ENCODE data around the gene ELMOD1.

The ELMOD1 gene

GRCh38 chr11:107581147-107581546 is 9.8 kb upstream of the ELMOD1 start:
- no peak for DNase-seq (ENCODE audit: low spot score)
- TF ChIP-seq CTCF (IDR thresholded peaks at IDR 0.05; ENCODE audit: extremely low read depth, insufficient read depth, missing control alignments), result no peak
- in situ Hi-C loops (cut with MboI; ENCODE audit: low pct_unique_long_range_greater_than_20kb, low sequenced_read_pairs, unreplicated experiment), result no loop called here

DNA sequence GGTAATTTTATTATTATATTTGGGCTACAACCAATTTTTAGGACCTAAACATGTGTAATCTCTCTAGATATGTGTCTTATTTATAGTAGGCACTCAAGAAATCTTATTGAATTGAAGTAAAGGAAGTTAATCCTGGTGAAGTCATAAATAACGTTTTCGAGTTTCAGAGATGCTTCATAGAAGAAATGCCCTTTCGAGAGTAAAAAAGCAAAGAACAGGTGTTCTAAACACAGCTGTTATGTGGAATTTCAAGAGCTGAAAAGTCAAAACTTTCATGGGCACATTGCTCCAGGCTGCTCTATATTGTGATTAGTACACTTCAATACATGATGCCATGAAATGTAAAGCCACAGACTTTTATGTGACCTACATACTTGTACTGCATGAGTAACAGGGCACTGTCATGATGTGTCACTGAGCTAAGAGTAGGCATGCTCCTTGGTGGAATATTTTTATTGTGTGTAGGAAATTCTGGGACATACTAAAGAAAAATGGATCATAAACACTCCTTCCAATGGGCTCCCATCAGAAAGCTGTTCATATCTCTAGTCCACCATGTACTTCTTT is 7.2 kb upstream of the ELMOD1 start:
- in situ Hi-C loops (cut with MboI; ENCODE audit: low pct_unique_long_range_greater_than_20kb, low sequenced_read_pairs, unreplicated experiment), result no loop called here
- TF ChIP-seq CTCF (IDR thresholded peaks at IDR 0.05; ENCODE audit: extremely low read depth, insufficient read depth, missing control alignments), result no peak
- no peak for DNase-seq (ENCODE audit: low spot score)

GRCh38 chr11:107587306-107587979 is 3.5 kb upstream of the ELMOD1 start:
- in situ Hi-C loops (cut with MboI; ENCODE audit: low pct_unique_long_range_greater_than_20kb, low sequenced_read_pairs, unreplicated experiment), result no loop called here

GRCh38 chr11:107591378-107592230 is 657 bp downstream of the ELMOD1 start:
- DNase-seq (ENCODE audit: low spot score), result peak; percentile 54
- TF ChIP-seq CTCF (IDR thresholded peaks at IDR 0.05; ENCODE audit: extremely low read depth, insufficient read depth, missing control alignments), result no peak
- in situ Hi-C loops (cut with MboI; ENCODE audit: low pct_unique_long_range_greater_than_20kb, low sequenced_read_pairs, unreplicated experiment), result no loop called here

More at GRCh38 chr11:107587306-107587979, 3.5 kb upstream of the ELMOD1 start:
- no peak for DNase-seq (ENCODE audit: low spot score)
- TF ChIP-seq CTCF (IDR thresholded peaks at IDR 0.05; ENCODE audit: extremely low read depth, insufficient read depth, missing control alignments), result no peak

DNA sequence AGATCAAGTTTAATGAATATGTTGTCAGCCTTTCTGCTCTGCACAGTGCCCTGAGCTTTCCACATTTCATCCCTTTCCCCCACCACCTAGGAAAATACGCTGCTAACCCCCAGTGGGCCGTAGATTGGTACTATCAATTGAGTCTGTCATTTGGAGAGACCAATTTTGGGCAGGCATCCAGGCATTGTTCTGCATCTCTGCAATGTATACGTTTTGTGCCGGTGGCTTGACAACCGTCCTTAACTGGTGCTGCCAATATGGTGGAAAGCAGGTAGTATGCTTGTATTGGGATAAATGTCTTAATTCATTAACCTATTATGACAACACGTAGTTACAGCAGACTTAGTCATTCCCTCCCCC is 1.3 kb downstream of the ELMOD1 start:
- peak; percentile 15 for DNase-seq (ENCODE audit: low spot score)
- in situ Hi-C loops (cut with MboI; ENCODE audit: low pct_unique_long_range_greater_than_20kb, low sequenced_read_pairs, unreplicated experiment), result no loop called here
- no peak for TF ChIP-seq CTCF (IDR thresholded peaks at IDR 0.05; ENCODE audit: extremely low read depth, insufficient read depth, missing control alignments)

GRCh38 chr11:107592813-107593212 is 1.9 kb downstream of the ELMOD1 start:
- no peak for TF ChIP-seq CTCF (IDR thresholded peaks at IDR 0.05; ENCODE audit: extremely low read depth, insufficient read depth, missing control alignments)
- in situ Hi-C loops (cut with MboI; ENCODE audit: low pct_unique_long_range_greater_than_20kb, low sequenced_read_pairs, unreplicated experiment), result no loop called here
- DNase-seq (ENCODE audit: low spot score), result no peak

Data from GM13977 (cell line).